ENCODE results near the gene GTSE1. TPM values are rescaled to one million over a fixed set of nuclear protein-coding genes. Genes with fewer than 3 reads are reported as not detected.

GTSE1 gene
- total and polyA plus RNA-seq, 2 of the 13 experiments (the other 11 are each of a cell fraction or from before 2014, with no cell fraction given) = 10.7 to 13.5 TPM

GRCh38 chr22:46377525-46378425 is 81.1 kb downstream of the GTSE1 start (continued):
- TF ChIP-seq SKIL (CRISPR knock-in tag; IDR thresholded peaks at IDR 0.05; ENCODE audit: borderline replicate concordance) = peak; percentile 95
- TF ChIP-seq ZBTB25 (CRISPR knock-in tag; IDR thresholded peaks at IDR 0.05) = peak; percentile 48; the same call in 1 of the 2 replicates
- 0 out of 2 replicates have a peak, but pooled peaks have one; percentile 46 for TF ChIP-seq SNAPC5 (CRISPR knock-in tag; IDR thresholded peaks at IDR 0.05; ENCODE audit: borderline replicate concordance)
- no peak for TF ChIP-seq FOXP1 (IDR thresholded peaks at IDR 0.05)
- TF ChIP-seq FOXP1 (CRISPR knock-in tag; IDR thresholded peaks at IDR 0.05) = peak; percentile 57; the same call in 1 of the 2 replicates
- TF ChIP-seq RBM39 (IDR thresholded peaks at IDR 0.05; ENCODE audit: low read depth, low read length, poor library complexity, severe bottlenecking) = no peak
- TF ChIP-seq U2AF2 (IDR thresholded peaks at IDR 0.05; ENCODE audit: low read depth, low read length) = no peak
- peak; percentile 49; the same call in 1 of the 2 replicates for TF ChIP-seq ZNF614 (CRISPR knock-in tag; IDR thresholded peaks at IDR 0.05; ENCODE audit: borderline replicate concordance)
- TF ChIP-seq ZNF121 (CRISPR knock-in tag; IDR thresholded peaks at IDR 0.05) = 0 out of 2 replicates have a peak, but pooled peaks have one; percentile 43
- peak; percentile 73; the same call in 1 of the 2 replicates for TF ChIP-seq MXD1 (CRISPR knock-in tag; IDR thresholded peaks at IDR 0.05)
- no peak for TF ChIP-seq ZIK1 (CRISPR knock-in tag; IDR thresholded peaks at IDR 0.05; ENCODE audit: borderline replicate concordance, low read depth)
- TF ChIP-seq DMTF1 (CRISPR knock-in tag; IDR thresholded peaks at IDR 0.05) = 0 out of 2 replicates have a peak, but pooled peaks have one; percentile 34
- TF ChIP-seq HIC2 (CRISPR knock-in tag; IDR thresholded peaks at IDR 0.05; ENCODE audit: low read depth) = peak; percentile 94
- no peak for TF ChIP-seq SMARCC2 (IDR thresholded peaks at IDR 0.05)
- TF ChIP-seq PTBP1 (IDR thresholded peaks at IDR 0.05; ENCODE audit: low read depth, low read length, poor library complexity, severe bottlenecking) = peak; percentile 69
- TF ChIP-seq KMT2A (CRISPR knock-in tag; IDR thresholded peaks at IDR 0.05) = no peak
- TF ChIP-seq FOXA3 (CRISPR knock-in tag; IDR thresholded peaks at IDR 0.05) = peak; percentile 76
- TF ChIP-seq POLR2G (IDR thresholded peaks at IDR 0.05; ENCODE audit: low read depth, low read length) = peak; percentile 81

Data from HepG2 (cell line).